HFF-Myc (cell line): Measurements from ENCODE around the gene PDE4A.
"Not testable (repeated sequence)": the region's sequence is repeated elsewhere in the genome, so short reads cannot be mapped to it uniquely, and the experiment has no call there.

Experiments
- DNase-seq: peaks from one replicate; pipeline ENCODE4 v3.0.0-alpha.2; 2011; ENCODE audit warnings: low read depth; ENCODE audit errors: extremely low read depth
- H3K4me3 ChIP-seq: replicated peaks from 2 replicates; pipeline ENCODE4 v1.5.1; 2011; ENCODE audit warnings: low read depth, mild to moderate bottlenecking, control low read depth, low read length
- TF ChIP-seq, protein P1 (sequence below): IDR thresholded peaks from 2 replicates; pipeline ENCODE4 v1.5.1; 2012; ENCODE audit warnings: mild to moderate bottlenecking, low read depth, low read length, control low read depth; ENCODE audit errors: missing control alignments

Gene PDE4A

DNA sequence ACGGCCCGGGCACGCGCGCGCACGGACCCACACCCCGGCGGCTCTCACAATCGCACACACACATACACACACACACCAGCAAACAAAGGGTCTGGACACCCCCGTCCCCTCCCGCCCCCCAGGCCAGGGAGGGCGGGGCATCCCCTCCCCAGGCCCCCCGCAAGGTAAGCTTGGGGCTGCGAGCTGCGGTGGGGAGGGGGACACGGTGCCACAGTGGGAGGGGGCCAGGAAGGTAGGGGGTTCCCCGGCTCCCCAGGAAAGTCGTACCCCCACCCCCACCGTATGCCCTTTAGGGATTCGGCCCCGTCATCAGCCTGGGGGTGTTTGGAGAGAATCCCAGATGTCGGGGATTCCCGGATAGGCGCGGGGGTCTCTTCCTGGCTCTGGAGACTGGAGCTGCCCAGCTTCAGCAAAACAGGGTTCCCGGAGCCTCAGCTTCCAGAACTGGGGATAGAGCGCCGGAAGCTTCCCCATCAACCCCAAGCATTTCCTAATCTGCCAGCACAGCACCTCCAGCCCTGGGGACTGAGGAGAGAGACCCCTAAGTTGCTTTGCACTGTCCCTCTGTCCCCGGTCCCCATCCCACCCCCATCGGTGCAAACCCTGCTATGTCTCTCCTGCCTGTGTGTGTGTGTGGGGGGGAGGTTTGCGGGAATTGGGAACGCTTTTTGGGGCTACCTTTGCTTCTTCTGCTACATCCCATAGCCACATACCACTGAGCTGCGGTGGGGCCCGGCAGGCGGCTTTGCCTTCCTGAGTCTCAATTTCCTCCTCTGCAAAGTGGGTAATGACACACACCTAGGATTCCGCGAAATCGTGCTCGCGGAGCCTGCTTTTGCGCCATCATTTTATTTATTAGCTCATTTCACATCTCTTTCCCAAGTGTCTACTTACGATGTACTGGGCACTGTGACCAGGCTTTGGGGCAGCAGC is 15.2 kb upstream of the PDE4A start:
- H3K4me3 ChIP-seq = peak overlapping the region; percentile 100
- TF ChIP-seq, protein P1, sequence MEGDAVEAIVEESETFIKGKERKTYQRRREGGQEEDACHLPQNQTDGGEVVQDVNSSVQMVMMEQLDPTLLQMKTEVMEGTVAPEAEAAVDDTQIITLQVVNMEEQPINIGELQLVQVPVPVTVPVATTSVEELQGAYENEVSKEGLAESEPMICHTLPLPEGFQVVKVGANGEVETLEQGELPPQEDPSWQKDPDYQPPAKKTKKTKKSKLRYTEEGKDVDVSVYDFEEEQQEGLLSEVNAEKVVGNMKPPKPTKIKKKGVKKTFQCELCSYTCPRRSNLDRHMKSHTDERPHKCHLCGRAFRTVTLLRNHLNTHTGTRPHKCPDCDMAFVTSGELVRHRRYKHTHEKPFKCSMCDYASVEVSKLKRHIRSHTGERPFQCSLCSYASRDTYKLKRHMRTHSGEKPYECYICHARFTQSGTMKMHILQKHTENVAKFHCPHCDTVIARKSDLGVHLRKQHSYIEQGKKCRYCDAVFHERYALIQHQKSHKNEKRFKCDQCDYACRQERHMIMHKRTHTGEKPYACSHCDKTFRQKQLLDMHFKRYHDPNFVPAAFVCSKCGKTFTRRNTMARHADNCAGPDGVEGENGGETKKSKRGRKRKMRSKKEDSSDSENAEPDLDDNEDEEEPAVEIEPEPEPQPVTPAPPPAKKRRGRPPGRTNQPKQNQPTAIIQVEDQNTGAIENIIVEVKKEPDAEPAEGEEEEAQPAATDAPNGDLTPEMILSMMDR = no peak
- no peak for DNase-seq

DNA sequence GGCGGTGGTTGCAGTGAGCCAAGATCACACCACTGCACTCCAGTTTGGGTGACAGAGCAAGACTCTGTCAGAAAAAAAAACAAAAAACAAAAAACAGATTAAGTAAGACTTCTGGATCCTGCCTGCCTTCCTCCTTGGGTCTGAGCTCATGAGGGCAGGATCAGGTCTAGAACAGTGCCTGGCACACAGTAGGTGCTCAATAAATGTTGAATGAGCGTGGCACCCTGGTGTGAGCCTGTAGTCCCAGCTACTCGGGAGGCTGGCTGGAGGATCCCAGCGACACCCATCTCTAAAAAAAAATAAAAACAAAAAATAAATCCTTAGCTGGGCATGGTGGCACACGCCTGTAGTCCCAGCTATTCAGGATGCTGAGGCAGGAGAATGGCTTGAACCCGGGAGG is 14.1 kb upstream of the PDE4A start:
- no peak overlapping the region for H3K4me3 ChIP-seq
- DNase-seq = no peak
- TF ChIP-seq, protein P1 = no peak

DNA sequence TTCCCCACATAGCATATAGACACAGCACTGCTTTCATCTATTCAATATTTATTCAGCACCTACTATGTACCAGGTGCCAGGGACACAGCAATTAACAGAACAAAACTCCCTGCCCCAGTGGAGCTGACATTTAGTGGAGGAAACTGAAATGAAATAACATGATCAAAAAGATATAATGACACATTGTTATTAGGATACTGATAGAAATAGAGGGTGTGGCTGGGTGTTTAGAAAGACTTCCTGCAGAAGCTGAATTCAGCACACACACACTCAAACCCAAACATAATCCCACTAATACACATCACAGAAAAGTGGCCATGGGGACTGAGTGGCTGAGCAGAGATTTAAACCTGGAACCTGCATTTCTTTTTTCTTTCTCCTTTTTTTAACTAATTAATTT is 13.2 kb upstream of the PDE4A start:
- no peak for DNase-seq
- TF ChIP-seq, protein P1 = no peak
- H3K4me3 ChIP-seq = no peak overlapping the region

DNA sequence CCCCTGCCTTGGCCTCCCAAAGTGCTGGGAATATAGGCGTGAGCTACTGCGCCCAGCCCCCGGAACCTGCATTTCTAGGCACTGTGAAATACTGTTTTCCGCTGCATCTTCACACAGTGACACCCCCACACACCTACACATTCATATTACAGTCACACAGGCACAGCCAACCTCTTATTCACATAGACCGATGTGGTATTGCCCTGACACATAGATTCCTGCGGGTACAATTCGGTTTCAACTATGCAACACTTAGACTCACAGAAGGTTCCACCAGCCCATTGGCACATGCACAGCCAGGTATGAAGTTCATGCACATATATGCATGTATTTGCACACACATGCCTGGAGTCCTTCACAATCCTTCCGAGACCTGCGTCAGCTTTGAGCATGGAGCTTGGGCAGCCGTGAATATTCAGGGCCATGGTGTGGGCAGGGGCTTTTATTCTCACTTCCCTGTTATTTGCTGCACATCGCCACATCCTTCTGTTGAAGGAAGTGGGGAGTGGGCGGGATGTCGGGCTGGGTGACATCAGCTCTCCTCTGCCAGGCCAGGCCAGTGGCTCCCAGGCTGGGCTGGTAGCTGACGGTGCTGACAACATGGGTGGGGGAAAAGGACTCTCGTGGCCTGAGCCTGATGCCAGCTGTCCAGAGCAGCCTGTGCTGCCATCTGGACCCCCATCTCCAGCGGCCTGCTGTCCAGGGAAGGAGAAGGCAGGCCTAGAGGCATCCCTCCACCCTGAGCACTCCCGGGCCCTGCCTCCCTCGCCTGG is 11.6 kb upstream of the PDE4A start:
- TF ChIP-seq, protein P1 = no peak
- H3K4me3 ChIP-seq = no peak overlapping the region
- no peak for DNase-seq

DNA sequence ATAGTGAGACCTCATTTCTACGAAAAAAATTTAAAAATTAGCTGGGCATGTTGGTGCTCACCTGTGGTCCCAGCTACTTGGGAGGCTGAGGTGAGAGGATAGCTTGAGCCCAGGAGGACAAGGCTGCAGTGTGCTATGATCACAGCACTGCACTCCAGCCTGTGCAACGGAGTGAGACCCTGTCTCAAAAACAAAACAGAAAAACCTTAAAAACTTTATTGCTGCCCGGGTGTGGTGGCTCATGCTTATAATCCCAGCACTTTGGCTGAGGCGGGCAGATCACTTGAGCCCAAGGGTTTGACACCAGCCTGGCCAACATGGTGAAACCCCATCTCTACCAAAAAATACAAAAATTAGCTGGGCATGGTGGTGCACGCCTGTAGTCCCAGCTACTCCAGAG is 9.1 kb upstream of the PDE4A start:
- H3K4me3 ChIP-seq, DNase-seq: not testable (repeated sequence)

DNA sequence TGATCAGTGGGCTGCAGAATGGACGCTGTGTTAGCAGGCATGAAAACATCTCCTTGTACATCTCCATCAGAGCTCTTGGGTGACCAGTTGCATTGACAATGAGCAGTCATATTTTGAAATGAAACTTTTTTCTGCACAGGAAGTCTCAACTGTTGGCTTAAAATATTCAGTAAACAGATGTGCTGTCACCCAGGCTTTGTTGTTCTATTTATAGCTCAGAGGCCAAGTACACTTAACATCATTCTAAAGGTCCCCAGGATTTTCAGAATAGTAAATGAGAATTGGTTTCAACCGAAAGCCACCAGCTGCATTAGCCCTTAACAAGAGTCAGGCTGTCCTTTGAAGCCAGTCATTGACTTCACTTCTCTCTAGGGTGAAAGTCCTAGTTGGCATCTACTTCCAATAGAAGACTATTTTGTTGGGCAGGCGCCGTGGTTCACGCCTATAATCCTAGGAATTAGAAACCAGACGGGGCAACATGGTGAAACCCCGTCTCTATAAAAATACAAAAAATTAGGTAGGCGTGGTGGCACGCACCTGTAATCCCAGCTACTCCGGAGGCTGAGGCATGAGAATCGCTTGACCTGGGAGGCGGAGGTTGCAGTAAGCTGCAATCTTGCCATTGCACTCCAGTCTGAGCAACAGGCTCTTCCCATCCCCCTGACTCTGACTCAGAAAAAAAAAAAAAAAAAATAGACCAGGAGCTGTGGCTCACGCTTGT is 7.9 kb upstream of the PDE4A start:
- no peak for DNase-seq
- TF ChIP-seq, protein P1 = no peak
- H3K4me3 ChIP-seq = no peak overlapping the region

DNA sequence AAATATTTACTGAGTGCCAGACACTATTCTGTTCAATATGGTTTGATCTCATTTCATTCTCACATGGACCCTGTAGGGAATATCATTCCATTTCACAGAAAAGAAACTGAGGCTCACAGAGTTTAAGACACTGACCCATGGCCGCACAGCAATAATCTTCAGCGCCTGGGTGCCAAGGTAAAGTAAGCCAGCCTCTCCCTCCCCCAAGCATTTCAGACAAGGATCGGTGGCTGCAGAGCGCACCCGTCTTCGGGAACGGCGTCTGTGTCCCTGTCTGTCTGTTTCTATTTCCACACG is 4.3 kb upstream of the PDE4A start:
- TF ChIP-seq, protein P1 = no peak
- peak overlapping the region; percentile 49 for H3K4me3 ChIP-seq
- no peak for DNase-seq
